Endothelial cell of umbilical vein (primary cell): ENCODE measurements around the gene CYB5R4. TPM values are rescaled to one million over a fixed set of nuclear protein-coding genes. Genes with fewer than 3 reads are reported as not detected.

Experiments used
- BruUV-seq: library from RNA; stranded (reverse); fragments of 400-500 nt; replicated peaks from 2 replicates; lab custom pipeline; 2021; lab: Mats Ljungman, UMichigan
- CTCF ChIA-PET: fragments of 300-600, 350-600 bp; sonication (Branson Sonifier 250); formaldehyde crosslinking; loops from one replicate; lab custom pipeline; 2021; ENCODE audit warnings: antibody characterized with exemption, inconsistent platforms; lab: Charles Lee
- POLR2A ChIA-PET: fragments of 300-600, 350-600 bp; sonication (Branson Sonifier 250); formaldehyde crosslinking; loops from one replicate; lab custom pipeline; 2021; ENCODE audit warnings: antibody characterized with exemption, inconsistent platforms; lab: Charles Lee
- DNase-seq: peaks from one replicate; pipeline ENCODE4 v3.0.0-alpha.2; 2011; ENCODE audit warnings: low read depth, low spot score
- FAIRE-seq: peaks from 2 replicates; lab custom pipeline; 2011; peaks lifted over from hg19 to GRCh38; lab: Jason Lieb, UNC
- H2AFZ ChIP-seq: 2 replicates; pipeline ENCODE4 v1.6.0; 2012; ENCODE audit warnings: low read depth, low read length, control low read depth, inconsistent platforms
- H3K27ac ChIP-seq: 2 replicates; pipeline ENCODE4 v1.5.1; 2011; ENCODE audit warnings: low read depth, mild to moderate bottlenecking, control low read depth, low read length, moderate library complexity; ENCODE audit not compliant: insufficient read depth
- H3K27me3 ChIP-seq, 2 experiments: 2 replicates each; pipeline versions ENCODE4 v1.6.0 to v1.6.1; 2011; ENCODE audit warnings: low read length in 2 of 2, mixed read lengths in 1 of 2; ENCODE audit not compliant: control insufficient read depth in 2 of 2, insufficient read depth in 2 of 2
- H3K36me3 ChIP-seq, 2 experiments: 2 replicates in 1 of 2; 3 replicates in 1 of 2; pipeline ENCODE4 v1.5.1; 2011; ENCODE audit warnings: low read length in 2 of 2, mild to moderate bottlenecking in 1 of 2, moderate library complexity in 1 of 2; ENCODE audit not compliant: control insufficient read depth in 2 of 2, insufficient read depth in 2 of 2; ENCODE audit errors: extremely low read depth in 1 of 2
- H3K4me1 ChIP-seq: 3 replicates; pipeline ENCODE4 v1.5.1; 2011; ENCODE audit warnings: mild to moderate bottlenecking, low read length; ENCODE audit not compliant: control insufficient read depth, insufficient read depth; ENCODE audit errors: extremely low read depth
- H3K4me2 ChIP-seq: 2 replicates; pipeline ENCODE4 v1.6.1; 2011; ENCODE audit warnings: low read length, control low read depth, mixed read lengths; ENCODE audit not compliant: insufficient read depth
- H3K4me3 ChIP-seq, 3 experiments: fragments of 200-600 bp in 1 of 3; sonication (generic), shearing (Covaris generic) in 1 of 3; replicated peaks in 1 of 3; 2 replicates each; pipeline ENCODE4 v1.5.1; 2011 to 2016; ENCODE audit warnings: control low read depth in 3 of 3, low read length in 3 of 3, mild to moderate bottlenecking in 2 of 3, inconsistent platforms in 1 of 3, low read depth in 1 of 3, moderate library complexity in 1 of 3; ENCODE audit not compliant: insufficient read depth in 1 of 3
- H3K79me2 ChIP-seq: 2 replicates; pipeline ENCODE4 v1.6.0; 2012; ENCODE audit warnings: low read length, inconsistent platforms; ENCODE audit not compliant: control insufficient read depth, insufficient read depth
- H3K9ac ChIP-seq: replicated peaks from 2 replicates; pipeline ENCODE3; 2011; ENCODE audit warnings: low read length, control low read depth; ENCODE audit not compliant: insufficient read depth; ENCODE audit errors: extremely low read depth
- H3K9me1 ChIP-seq: replicated peaks from 3 replicates; pipeline ENCODE4 v1.6.0; 2011; ENCODE audit warnings: mild to moderate bottlenecking, low read length; ENCODE audit not compliant: control insufficient read depth, insufficient read depth; ENCODE audit errors: extremely low read depth
- H3K9me3 ChIP-seq: replicated peaks from 2 replicates; pipeline ENCODE4 v1.5.1; 2012; ENCODE audit warnings: low read length, inconsistent platforms; ENCODE audit not compliant: control insufficient read depth, insufficient read depth
- H4K20me1 ChIP-seq: replicated peaks from 2 replicates; pipeline ENCODE3; 2011; ENCODE audit warnings: mild to moderate bottlenecking, low read length; ENCODE audit not compliant: control insufficient read depth, insufficient read depth; ENCODE audit errors: extremely low read depth
- CTCF ChIP-seq, 2 donors: IDR thresholded peaks; 1 replicate in 1 of 2; 2 replicates in 1 of 2; pipeline ENCODE4 v1.5.1; 2011; ENCODE audit warnings: low read length in 2 of 2, mild to moderate bottlenecking in 2 of 2, moderate library complexity in 2 of 2, control low read depth in 1 of 2, inconsistent platforms in 1 of 2, low read depth in 1 of 2; ENCODE audit not compliant: insufficient read depth in 1 of 2; ENCODE audit errors: extremely low read depth in 1 of 2
- EZH2 ChIP-seq: IDR thresholded peaks from 2 replicates; pipeline ENCODE4 v1.6.1; 2012; ENCODE audit warnings: borderline replicate concordance, low read depth, mild to moderate bottlenecking, moderate library complexity, low read length, inconsistent platforms; ENCODE audit not compliant: severe bottlenecking
- FOS ChIP-seq: IDR thresholded peaks from 2 replicates; pipeline ENCODE4 v1.6.1; 2011; ENCODE audit warnings: mild to moderate bottlenecking, low read length, moderate library complexity, borderline replicate concordance; ENCODE audit not compliant: insufficient read depth
- GATA2 ChIP-seq: IDR thresholded peaks from 2 replicates; pipeline ENCODE4 v1.7.0; 2011; ENCODE audit warnings: low read depth, mild to moderate bottlenecking, moderate library complexity, mixed read lengths, low read length; ENCODE audit not compliant: insufficient read length, insufficient read depth
- JUN ChIP-seq: IDR thresholded peaks from 2 replicates; pipeline ENCODE4 v1.6.1; 2011; ENCODE audit warnings: borderline replicate concordance, low read depth; ENCODE audit not compliant: insufficient read length, insufficient read depth
- MYC ChIP-seq: IDR thresholded peaks from one replicate; pipeline ENCODE4 v1.6.1; 2011; ENCODE audit warnings: mild to moderate bottlenecking, low read depth, low read length
- POLR2A ChIP-seq: IDR thresholded peaks from 2 replicates; pipeline ENCODE4 v1.6.1; 2012; ENCODE audit warnings: low read depth, mild to moderate bottlenecking, control low read depth, low read length
- POLR2AphosphoS5 ChIP-seq: IDR thresholded peaks from 2 replicates; pipeline ENCODE4 v1.6.1; 2012; ENCODE audit warnings: low read depth, mild to moderate bottlenecking, control low read depth, low read length, moderate library complexity; ENCODE audit not compliant: insufficient read depth
- dilution Hi-C: fragments of 300-500 bp; cut with MboI; formaldehyde crosslinking; loops from one replicate; pipeline ENCODE4 v1.15.0; 2019; ENCODE audit warnings: low sequenced_read_pairs; ENCODE audit not compliant: extremely low pct_ligation_motif_present
- intact Hi-C: fragments of 100-400 bp; cut with micrococcal nuclease; formaldehyde crosslinking; loops from one replicate; pipeline ENCODE4 v1.10.0; 2022
- polyA plus RNA-seq, 4 experiments: library from polyadenylated mRNA; depleted of rRNA in 3 of 4; stranded (reverse) in 3 of 4; unstranded in 1 of 4; fragments of >200 nt; gene quantifications; 2 replicates each; pipeline versions ENCODE4 v1.2.1 to v1.2.3, GENCODE V29; 2011 to 2012; ENCODE audit warnings: missing spikeins in 1 of 4
- total RNA-seq: library from RNA; stranded (reverse); gene quantifications from 2 replicates; pipeline ENCODE4 v1.2.3, GENCODE V29; 2021
- TF ChIP-seq, protein P1 (sequence below): IDR thresholded peaks from 2 replicates; pipeline ENCODE4 v1.6.1; 2011; ENCODE audit not compliant: insufficient read depth, insufficient read length

CYB5R4 gene
- total and polyA plus RNA-seq, 2 donors (not counting 3 experiments of a cell fraction or from before 2014, with no cell fraction given): 3.1 to 13.4 TPM

GRCh38 chr6:83904395-83904794 is 44.9 kb downstream of the CYB5R4 start:
- no peak overlapping the region for H2AFZ ChIP-seq
- H3K4me1 ChIP-seq: no peaks in the 10 kb centered on the region
- no peak overlapping the region for H3K27ac ChIP-seq
- BruUV-seq: no TSS peak
- dilution Hi-C loops (no loop called here), intact Hi-C loops (no loop called here)
- H4K20me1 ChIP-seq: no peaks in the 10 kb centered on the region
- no peak overlapping the region for H3K9ac ChIP-seq
- no peaks in the 10 kb centered on the region for H3K27me3 ChIP-seq
- H3K9me3 ChIP-seq: no peaks in the 10 kb centered on the region
- H3K9me1 ChIP-seq: no peaks in the 10 kb centered on the region
- ChIA-PET POLR2A (no interaction called here), CTCF (no interaction called here)
- FAIRE-seq (no peak), DNase-seq (no peak)
- peaks cover 3% of the 10 kb centered on the region for H3K79me2 ChIP-seq
- no peaks in the 10 kb centered on the region for H3K36me3 ChIP-seq
- no peak overlapping the region for H3K4me3 ChIP-seq
- no peak overlapping the region for H3K4me2 ChIP-seq
- TF ChIP-seq GATA2 (no peak), POLR2AphosphoS5 (no peak), POLR2A (no peak), EZH2 (no peak), CTCF (IDR thresholded peaks at IDR 0.05; ENCODE audit: extremely low read depth in 1 of 2, insufficient read depth in 1 of 2, low read depth in 1 of 2, low read length in 2 of 2) (no peak), FOS (no peak), MYC (no peak), JUN (no peak)
- TF ChIP-seq, protein P1, sequence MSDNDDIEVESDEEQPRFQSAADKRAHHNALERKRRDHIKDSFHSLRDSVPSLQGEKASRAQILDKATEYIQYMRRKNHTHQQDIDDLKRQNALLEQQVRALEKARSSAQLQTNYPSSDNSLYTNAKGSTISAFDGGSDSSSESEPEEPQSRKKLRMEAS: no peak
